CD4-positive, alpha-beta T cell treated with Interleukin-17A for 1 hour (primary cell): ENCODE results near the gene CNTN2.

ENCODE experiments used
- DNase-seq: peaks from one replicate; pipeline ENCODE4 v3.0.0-alpha.2; 2020

The CNTN2 gene

GRCh38 chr1:205057808-205058575, 15.0 kb downstream of the CNTN2 start:
- DNase-seq, result no peak

DNA sequence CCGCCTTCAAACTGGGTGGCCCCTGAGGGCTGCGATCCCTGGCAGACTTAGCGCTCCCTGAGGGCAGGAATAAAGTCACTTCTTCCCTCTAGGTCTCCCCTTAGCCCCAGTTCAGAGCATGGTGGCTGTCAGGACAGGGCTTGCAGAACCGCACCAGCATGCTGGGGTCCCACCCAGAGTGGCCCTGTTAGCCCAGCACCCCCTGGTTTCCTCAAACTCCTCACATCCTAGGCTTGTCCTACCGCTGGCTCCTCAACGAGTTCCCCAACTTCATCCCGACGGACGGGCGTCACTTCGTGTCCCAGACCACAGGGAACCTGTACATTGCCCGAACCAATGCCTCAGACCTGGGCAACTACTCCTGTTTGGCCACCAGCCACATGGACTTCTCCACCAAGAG, 15.8 kb downstream of the CNTN2 start:
- no peak for DNase-seq

DNA sequence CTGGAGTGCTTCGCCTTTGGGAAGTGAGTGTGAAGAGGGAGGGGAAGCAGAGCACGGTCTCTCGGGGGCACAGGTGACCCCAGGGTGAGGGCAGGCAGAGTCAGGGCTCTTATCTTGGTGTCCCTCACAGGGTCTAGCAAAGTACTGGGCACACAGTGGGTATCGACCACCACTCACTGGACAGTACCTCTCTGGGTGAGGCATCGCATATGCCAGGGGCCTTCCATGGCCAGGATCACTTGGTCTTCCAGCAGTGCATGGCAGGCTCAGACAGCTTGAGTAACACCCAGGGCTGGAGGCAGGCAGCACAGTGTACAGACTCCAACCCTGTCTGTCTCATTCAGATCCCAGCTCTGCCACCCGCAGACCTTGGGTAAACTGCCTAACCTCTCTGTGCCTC, 16.6 kb downstream of the CNTN2 start:
- DNase-seq, result no peak

GRCh38 chr1:205060746-205061145, 17.7 kb downstream of the CNTN2 start:
- DNase-seq, result no peak

- DNase-seq, result no peak
These were observed 18.2 kb downstream of the CNTN2 start for GRCh38 chr1:205061227-205061626.

DNA sequence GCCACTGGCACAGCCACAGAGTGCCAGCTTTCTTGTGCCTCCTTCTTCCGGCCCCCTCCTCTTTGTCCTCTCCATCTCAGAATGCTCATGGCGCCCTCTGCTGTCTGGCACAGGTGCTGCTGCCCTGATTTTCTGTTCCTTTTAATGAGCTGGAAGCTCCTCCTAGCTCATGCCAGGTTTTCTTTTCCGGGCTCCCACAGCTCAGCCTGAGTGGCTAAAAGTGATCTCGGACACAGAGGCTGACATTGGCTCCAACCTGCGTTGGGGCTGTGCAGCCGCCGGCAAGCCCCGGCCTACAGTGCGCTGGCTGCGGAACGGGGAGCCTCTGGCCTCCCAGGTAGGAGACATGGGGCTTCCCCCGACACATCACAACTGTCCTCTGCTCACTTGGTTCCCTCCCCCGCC, 18.7 kb downstream of the CNTN2 start:
- peak; percentile 62 for DNase-seq

DNA sequence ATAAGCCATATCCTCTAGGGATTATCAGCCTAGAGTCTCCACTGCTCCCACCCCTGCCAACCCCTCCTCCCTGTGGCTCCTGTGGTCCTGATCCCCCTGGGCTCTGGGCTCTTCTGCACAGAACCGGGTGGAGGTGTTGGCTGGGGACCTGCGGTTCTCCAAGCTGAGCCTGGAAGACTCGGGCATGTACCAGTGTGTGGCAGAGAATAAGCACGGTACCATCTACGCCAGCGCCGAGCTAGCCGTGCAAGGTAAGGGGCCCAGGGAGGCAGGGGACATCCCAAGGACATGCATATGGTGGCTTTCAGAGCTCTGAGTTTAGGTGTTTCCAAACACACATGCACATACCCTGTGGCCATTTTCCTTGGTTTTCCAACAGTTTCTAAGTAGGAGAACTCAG, 19.3 kb downstream of the CNTN2 start:
- no peak for DNase-seq

DNA sequence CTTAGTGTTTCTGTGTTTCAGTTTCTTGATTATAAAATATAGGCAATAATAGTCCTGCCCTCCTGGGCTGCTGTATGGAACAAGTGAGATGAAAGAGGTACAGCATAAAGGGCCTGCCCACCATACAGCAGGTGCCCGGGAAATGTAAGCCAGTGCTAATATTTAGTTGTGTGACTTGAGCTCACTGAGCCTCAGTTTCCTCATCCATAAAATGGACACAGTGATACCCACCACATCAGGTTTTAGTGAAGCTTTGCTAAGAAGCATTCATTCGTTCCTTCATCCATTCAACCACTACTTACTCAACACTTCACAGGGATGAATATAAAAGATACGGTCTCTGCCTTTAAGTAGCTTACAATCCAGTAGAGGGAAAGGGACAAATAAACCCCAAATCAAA, 19.9 kb downstream of the CNTN2 start:
- no peak for DNase-seq

GRCh38 chr1:205064301-205064700, 21.3 kb downstream of the CNTN2 start:
- no peak for DNase-seq

DNA sequence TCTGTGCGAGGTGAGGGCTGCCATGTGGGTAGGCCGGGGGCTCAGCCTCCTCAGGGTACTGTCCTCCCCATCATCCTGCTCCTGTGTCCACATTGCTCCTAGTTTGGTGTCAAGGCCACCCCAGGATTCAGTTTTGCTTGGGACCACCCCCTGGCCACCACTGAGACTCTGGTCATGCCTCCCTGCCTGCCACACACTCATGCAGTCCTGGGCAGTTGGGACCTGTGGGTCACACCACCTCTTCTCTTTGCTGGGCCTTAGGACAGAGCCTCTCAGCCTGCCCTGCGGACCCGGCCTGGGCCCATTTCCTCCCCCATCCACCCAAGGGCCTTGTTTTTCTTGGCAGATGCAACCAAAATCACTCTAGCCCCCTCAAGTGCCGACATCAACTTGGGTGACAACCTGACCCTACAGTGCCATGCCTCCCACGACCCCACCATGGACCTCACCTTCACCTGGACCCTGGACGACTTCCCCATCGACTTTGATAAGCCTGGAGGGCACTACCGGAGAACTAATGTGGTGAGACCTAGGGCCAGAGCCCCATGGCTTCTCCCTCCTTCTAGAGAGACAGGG, 21.8 kb downstream of the CNTN2 start:
- no peak for DNase-seq

DNA sequence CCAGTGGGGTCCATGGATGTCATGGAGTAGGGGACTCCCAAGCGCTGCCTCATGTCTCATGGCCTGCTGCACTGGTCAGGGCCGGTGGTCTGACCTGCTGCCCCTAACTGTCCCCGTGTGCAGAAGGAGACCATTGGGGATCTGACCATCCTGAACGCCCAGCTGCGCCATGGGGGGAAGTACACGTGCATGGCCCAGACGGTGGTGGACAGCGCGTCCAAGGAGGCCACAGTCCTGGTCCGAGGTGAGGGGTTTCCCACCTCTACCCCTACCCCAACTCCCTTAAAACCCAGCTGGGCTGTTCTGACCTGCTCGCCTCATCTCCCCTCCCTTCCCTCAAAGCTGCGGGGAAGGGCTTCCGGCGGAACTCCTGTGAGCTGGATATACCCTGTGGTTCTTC, 22.7 kb downstream of the CNTN2 start:
- DNase-seq, result no peak

DNA sequence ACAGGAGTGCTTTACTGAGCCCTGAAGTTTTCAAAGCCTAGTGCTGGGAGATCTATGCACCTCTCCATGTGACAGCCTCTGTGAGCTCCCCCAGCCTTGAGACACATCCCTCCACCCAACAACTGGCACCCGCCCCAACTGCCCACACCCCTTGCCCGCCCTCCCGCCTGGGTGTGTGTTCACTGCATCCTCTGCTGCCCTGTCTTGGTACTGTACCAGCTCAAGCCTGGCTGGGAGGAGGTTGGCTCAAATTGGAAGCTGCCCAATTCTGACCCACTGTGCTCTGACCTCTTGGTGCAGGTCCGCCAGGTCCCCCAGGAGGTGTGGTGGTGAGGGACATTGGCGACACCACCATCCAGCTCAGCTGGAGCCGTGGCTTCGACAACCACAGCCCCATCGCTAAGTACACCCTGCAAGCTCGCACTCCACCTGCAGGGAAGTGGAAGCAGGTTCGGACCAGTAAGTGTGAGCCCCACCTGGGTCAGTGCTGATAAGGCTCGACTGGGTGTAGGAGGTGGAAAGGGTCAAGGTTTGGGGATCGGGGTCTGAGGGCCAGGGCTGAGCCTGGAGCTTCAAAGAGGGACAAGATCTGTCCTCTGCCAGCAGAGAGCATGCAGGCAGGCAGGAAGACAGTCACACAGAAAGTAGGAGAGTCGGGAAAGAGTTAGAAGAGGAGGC, 23.3 kb downstream of the CNTN2 start:
- DNase-seq, result no peak

DNA sequence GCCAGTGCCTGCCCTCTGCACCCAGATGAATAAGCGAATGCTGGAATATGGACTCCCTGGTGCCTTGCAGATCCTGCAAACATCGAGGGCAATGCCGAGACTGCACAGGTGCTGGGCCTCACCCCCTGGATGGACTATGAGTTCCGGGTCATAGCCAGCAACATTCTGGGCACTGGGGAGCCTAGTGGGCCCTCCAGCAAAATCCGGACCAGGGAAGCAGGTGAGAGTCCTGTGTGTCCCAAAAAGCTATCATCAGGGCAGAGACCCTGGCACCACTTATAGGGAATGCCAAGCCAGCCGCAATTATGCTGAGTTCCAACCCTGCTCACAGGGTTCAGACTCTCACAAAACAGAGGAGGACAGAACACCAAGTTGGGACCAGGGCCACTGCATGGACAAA, 24.0 kb downstream of the CNTN2 start:
- DNase-seq, result no peak

GRCh38 chr1:205068001-205068400, 25.0 kb downstream of the CNTN2 start:
- DNase-seq, result no peak

DNA sequence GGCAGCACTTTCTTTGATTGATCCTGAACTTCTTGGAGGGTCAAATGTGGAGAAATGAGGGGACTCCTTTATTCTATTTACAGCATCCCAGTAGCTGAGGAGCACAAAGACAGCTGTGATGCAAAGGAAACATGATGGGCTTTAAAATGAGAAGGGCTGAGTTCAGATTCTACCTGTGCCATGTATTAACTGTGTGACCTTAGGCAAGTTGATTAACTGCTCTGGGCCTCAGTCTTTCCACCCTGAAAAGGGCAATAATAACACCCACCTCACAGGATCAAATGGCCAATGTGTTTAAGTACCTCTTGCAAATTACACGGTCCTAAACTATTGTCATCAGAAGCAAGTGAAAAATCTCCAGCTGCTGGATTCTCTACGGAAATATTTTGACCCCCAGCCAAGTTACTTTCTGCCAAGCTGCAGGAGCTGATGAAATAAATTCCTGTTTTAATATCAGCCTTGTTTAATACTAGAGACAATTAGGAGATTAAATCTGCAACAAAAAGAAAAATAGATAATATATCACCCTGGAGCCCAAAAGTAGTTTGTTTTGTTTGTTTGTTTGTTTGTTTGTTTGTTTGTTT, 25.5 kb downstream of the CNTN2 start:
- no peak for DNase-seq

- no peak for DNase-seq
These were observed 26.5 kb downstream of the CNTN2 start for GRCh38 chr1:205069371-205070125.

DNA sequence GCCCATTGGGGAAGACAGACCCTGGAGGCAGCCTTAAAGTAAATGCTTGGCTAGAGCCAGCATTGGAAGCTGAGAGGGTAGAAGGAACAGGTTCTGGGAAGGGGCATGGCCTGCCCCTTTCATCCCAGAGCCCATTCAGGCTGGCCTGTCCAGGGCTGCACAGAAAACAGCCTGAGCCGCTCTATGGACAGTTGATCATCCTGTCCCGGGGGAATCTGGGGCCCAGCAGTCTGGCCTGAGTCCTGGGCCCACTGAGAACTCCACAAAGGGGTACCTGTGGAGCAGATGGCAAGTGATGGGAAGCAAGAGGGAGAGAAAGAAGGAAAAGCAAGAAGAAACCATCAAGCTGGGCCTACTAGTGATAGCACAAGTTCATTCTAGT, 28.0 kb downstream of the CNTN2 start:
- no peak for DNase-seq

DNA sequence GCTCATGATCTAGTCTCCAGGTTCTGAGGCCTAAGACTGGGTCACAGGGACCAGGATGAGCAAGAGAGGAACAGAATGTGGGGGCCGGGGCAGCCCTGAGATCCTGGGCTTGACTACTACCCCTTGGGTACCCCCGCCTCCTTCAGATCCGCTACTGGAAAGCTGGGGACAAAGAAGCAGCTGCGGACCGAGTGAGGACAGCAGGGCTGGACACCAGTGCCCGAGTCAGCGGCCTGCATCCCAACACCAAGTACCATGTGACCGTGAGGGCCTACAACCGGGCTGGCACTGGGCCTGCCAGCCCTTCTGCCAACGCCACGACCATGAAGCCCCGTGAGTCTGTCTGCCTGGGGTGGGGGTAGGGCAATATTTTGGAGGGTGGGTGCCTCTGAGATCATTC, 28.8 kb downstream of the CNTN2 start:
- DNase-seq, result no peak

DNA sequence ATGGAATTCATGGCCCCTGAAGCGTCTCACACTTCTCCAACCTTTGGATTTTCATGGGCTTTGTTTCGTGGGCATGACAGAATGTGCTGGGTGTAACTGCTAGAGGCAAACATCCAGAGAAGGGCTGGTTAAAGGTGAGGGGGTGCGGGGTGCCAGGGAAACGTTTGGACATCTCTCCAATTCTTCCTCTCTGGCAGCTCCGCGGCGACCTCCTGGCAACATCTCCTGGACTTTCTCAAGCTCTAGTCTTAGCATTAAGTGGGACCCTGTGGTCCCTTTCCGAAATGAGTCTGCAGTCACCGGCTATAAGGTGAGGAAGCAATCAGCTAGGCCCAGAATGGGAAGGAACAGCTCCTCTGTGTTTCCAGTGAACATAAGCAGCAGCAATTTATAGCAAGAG, 29.3 kb downstream of the CNTN2 start:
- no peak for DNase-seq

GRCh38 chr1:205072881-205073280, 29.9 kb downstream of the CNTN2 start:
- no peak for DNase-seq

GRCh38 chr1:205073511-205073910, 30.5 kb downstream of the CNTN2 start:
- no peak for DNase-seq

- no peak for DNase-seq
These were observed 31.1 kb downstream of the CNTN2 start for GRCh38 chr1:205074084-205074483.

DNA sequence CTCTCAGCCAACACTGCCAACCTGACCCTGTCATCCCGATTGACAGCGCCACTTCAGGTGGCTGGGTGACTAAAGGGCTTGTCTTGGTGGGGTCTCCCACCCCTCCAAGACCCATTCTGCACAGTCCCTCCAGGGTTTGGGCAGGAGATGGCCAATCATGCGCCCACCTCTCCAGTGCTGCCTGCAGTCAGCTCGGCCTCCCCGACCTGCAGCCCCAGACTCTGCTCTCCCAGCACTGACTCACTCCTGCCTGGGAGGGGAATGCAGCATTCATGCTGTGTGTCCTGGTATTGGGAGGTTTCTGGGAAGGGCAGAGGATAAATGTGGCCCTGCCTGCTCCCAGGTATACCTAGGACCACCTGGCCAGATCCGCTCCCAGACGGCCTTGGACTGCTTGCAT, 31.5 kb downstream of the CNTN2 start:
- DNase-seq, result no peak
